Activated CD4-positive, alpha-beta T cell treated with anti-CD3 and anti-CD28 coated beads for 48 hours (primary cell): ENCODE results near the gene YAF2.
"Not testable (repeated sequence)": the region's sequence is repeated elsewhere in the genome, so short reads cannot be mapped to it uniquely, and the experiment has no call there.

Experiments used
- DNase-seq: peaks from one replicate; pipeline ENCODE4 v3.0.0-alpha.2; 2020

The YAF2 gene

GRCh38 chr12:42192258-42192657 is 45.8 kb downstream of the YAF2 start:
- no peak for DNase-seq

- no peak for DNase-seq
These were observed 47.7 kb downstream of the YAF2 start for GRCh38 chr12:42190376-42190775.

- not testable (repeated sequence) for DNase-seq
These were observed 49.8 kb downstream of the YAF2 start for GRCh38 chr12:42188275-42188674.

GRCh38 chr12:42187799-42188198 is 50.2 kb downstream of the YAF2 start:
- DNase-seq: no peak

GRCh38 chr12:42186793-42187192 is 51.3 kb downstream of the YAF2 start:
- no peak for DNase-seq

- no peak for DNase-seq
These were observed 55.7 kb downstream of the YAF2 start for GRCh38 chr12:42182394-42182793.

- DNase-seq: no peak
These were observed 57.0 kb downstream of the YAF2 start for GRCh38 chr12:42180990-42181596.

GRCh38 chr12:42178101-42178500 is 59.9 kb downstream of the YAF2 start:
- DNase-seq: no peak

- DNase-seq: no peak
These were observed 63.1 kb downstream of the YAF2 start for GRCh38 chr12:42174978-42175377.

- no peak for DNase-seq
These were observed 64.0 kb downstream of the YAF2 start for GRCh38 chr12:42173961-42174521.

GRCh38 chr12:42172441-42173210 is 65.4 kb downstream of the YAF2 start:
- DNase-seq: no peak

- DNase-seq: no peak
These were observed 70.3 kb downstream of the YAF2 start for GRCh38 chr12:42167711-42168110.

GRCh38 chr12:42166501-42166900 is 71.5 kb downstream of the YAF2 start:
- no peak for DNase-seq

- DNase-seq: no peak
These were observed 74.1 kb downstream of the YAF2 start for GRCh38 chr12:42163913-42164312.

- no peak for DNase-seq
These were observed 75.1 kb downstream of the YAF2 start for GRCh38 chr12:42162965-42163364.

GRCh38 chr12:42162193-42162592 is 75.9 kb downstream of the YAF2 start:
- DNase-seq: no peak

- DNase-seq: no peak
These were observed 76.5 kb downstream of the YAF2 start for GRCh38 chr12:42161529-42161928.

GRCh38 chr12:42156232-42156631 is 81.8 kb downstream of the YAF2 start:
- DNase-seq: no peak

- DNase-seq: no peak
These were observed 92.4 kb downstream of the YAF2 start for GRCh38 chr12:42145552-42146215.

GRCh38 chr12:42145197-42145549 is 92.9 kb downstream of the YAF2 start:
- no peak for DNase-seq

GRCh38 chr12:42144408-42145196 is 93.4 kb downstream of the YAF2 start, which contains the start of gene GXYLT1:
Gene GXYLT1, minus strand, starts transcription at chr12:42144874. Its CDS starts 228 bp downstream, at chr12:42144646.
- DNase-seq: peak; percentile 85

GRCh38 chr12:42144158-42144407 is 94.0 kb downstream of the YAF2 start:
- DNase-seq: no peak

GRCh38 chr12:42143452-42144157 is 94.4 kb downstream of the YAF2 start:
- no peak for DNase-seq
